Measurements from ENCODE around the gene PIH1D1.

DNA sequence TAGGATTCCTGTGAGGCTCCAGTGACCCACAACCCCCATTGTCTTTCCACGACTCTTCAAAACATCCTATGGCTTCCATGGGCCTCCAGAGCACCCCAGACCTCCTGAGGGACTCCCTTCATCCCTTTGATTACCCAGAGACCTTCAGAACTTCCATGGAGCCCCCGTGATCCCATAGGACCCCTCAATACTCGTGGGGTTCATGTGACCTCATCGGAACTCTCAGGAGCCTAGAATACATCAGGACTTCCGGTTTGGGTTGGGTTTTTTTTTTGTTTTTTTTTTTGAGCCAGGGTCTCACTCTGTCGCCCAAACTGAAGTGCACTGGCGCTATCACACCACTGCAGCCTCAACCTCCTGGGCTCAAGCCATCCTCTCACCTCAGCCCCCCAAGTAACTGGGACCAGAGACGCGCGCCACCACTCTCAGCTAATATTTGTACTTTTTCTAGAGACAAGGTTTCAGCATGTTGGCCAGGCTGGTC is 2.2 kb upstream of the PIH1D1 start:
- TF ChIP-seq, protein P1, sequence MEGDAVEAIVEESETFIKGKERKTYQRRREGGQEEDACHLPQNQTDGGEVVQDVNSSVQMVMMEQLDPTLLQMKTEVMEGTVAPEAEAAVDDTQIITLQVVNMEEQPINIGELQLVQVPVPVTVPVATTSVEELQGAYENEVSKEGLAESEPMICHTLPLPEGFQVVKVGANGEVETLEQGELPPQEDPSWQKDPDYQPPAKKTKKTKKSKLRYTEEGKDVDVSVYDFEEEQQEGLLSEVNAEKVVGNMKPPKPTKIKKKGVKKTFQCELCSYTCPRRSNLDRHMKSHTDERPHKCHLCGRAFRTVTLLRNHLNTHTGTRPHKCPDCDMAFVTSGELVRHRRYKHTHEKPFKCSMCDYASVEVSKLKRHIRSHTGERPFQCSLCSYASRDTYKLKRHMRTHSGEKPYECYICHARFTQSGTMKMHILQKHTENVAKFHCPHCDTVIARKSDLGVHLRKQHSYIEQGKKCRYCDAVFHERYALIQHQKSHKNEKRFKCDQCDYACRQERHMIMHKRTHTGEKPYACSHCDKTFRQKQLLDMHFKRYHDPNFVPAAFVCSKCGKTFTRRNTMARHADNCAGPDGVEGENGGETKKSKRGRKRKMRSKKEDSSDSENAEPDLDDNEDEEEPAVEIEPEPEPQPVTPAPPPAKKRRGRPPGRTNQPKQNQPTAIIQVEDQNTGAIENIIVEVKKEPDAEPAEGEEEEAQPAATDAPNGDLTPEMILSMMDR (IDR thresholded peaks at IDR 0.05) = no peak
- no peak for TF ChIP-seq POLR2AphosphoS5 (IDR thresholded peaks at IDR 0.05)
- no peak for TF ChIP-seq POLR2A (IDR thresholded peaks at IDR 0.05)

Measured in sigmoid colon (tissue), 4 donors.